OCI-LY7 (cell line): ENCODE measurements around the gene THBD.

ENCODE experiments used
- EZH2phosphoT487 ChIP-seq: fragments of 200-600 bp; sonication (generic); IDR thresholded peaks from 2 replicates; pipeline ENCODE4 v1.6.1; 2018; ENCODE audit warnings: low read depth, borderline replicate concordance, mild to moderate bottlenecking, mixed run types, antibody characterized with exemption, low read length, moderate library complexity, mixed read lengths
- TF ChIP-seq, protein P1 (sequence below): fragments of 200-600 bp; sonication (generic); conservative IDR thresholded peaks from 2 replicates; pipeline ENCODE4 v1.5.1; 2014; ENCODE audit warnings: mild to moderate bottlenecking, antibody characterized with exemption, low read length, moderate library complexity, mixed read lengths

DNA sequence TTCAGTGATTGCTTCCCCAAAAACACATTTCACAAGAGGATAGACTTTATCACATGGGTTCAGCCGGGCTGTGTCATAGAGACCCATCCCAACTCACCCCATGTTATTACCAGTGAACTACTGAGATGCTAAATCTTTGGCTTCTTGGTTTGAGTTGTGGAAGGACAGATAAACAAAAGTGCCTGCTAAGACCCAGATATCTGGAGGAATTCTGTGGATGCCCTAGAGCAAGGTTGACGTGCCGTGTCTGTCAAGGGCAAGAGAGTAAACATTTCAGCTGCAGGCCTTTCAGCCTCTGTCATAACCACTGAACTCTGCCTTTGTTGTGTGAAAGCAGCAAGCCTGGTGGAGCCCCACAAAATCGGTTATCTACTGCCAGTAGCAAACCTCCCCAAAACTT lies 11.2 kb upstream of the THBD start:
- TF ChIP-seq, protein P1, sequence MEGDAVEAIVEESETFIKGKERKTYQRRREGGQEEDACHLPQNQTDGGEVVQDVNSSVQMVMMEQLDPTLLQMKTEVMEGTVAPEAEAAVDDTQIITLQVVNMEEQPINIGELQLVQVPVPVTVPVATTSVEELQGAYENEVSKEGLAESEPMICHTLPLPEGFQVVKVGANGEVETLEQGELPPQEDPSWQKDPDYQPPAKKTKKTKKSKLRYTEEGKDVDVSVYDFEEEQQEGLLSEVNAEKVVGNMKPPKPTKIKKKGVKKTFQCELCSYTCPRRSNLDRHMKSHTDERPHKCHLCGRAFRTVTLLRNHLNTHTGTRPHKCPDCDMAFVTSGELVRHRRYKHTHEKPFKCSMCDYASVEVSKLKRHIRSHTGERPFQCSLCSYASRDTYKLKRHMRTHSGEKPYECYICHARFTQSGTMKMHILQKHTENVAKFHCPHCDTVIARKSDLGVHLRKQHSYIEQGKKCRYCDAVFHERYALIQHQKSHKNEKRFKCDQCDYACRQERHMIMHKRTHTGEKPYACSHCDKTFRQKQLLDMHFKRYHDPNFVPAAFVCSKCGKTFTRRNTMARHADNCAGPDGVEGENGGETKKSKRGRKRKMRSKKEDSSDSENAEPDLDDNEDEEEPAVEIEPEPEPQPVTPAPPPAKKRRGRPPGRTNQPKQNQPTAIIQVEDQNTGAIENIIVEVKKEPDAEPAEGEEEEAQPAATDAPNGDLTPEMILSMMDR = no peak
- no peak for TF ChIP-seq EZH2phosphoT487
